GM12891 (cell line): Measurements from ENCODE around the gene MTTP. TPM values are rescaled to one million over a fixed set of nuclear protein-coding genes. Genes with fewer than 3 reads are reported as not detected.
A peak's percentile ranks its signal among the peaks of the same experiment; 100 is the strongest.
"Not testable (repeated sequence)": the region's sequence is repeated elsewhere in the genome, so short reads cannot be mapped to it uniquely, and the experiment has no call there.

Source experiments
- DNase-seq: peaks from one replicate; pipeline ENCODE4 v3.0.0; 2011; ENCODE audit warnings: low spot score; ENCODE audit not compliant: insufficient read length
- FAIRE-seq: peaks from 2 replicates; lab custom pipeline; 2011; peaks lifted over from hg19 to GRCh38; lab: Jason Lieb, UNC
- PAX5 ChIP-seq: IDR thresholded peaks from 2 replicates; pipeline ENCODE4 v1.6.1; 2011; ENCODE audit warnings: low read length, moderate library complexity, mild to moderate bottlenecking; ENCODE audit not compliant: insufficient read depth, severe bottlenecking
- POLR2A ChIP-seq: IDR thresholded peaks from 2 replicates; pipeline ENCODE4 v1.6.1; 2011; ENCODE audit warnings: low read depth, low read length, control low read depth
- POLR2AphosphoS5 ChIP-seq: IDR thresholded peaks from 2 replicates; pipeline ENCODE4 v1.6.1; 2011; ENCODE audit warnings: low read depth, low read length, control low read depth
- POU2F2 ChIP-seq: IDR thresholded peaks from 2 replicates; pipeline ENCODE4 v1.6.1; 2011; ENCODE audit warnings: low read depth, mild to moderate bottlenecking, control low read depth, low read length, moderate library complexity
- SPI1 ChIP-seq: IDR thresholded peaks from 2 replicates; pipeline ENCODE4 v1.6.1; 2011; ENCODE audit warnings: low read depth, low read length, control low read depth
- TAF1 ChIP-seq: IDR thresholded peaks from 2 replicates; pipeline ENCODE4 v1.6.1; 2011; ENCODE audit warnings: low read depth, low read length, control low read depth
- polyA plus RNA-seq: library from polyadenylated mRNA; unstranded; fragments of >200 nt; gene quantifications from one replicate; pipeline ENCODE4 v1.2.1, GENCODE V29; 2012; ENCODE audit warnings: low read depth, missing spikeins, inconsistent platforms; ENCODE audit not compliant: missing spikeins

MTTP gene
- 0.26 TPM for polyA plus RNA-seq

GRCh38 chr4:99574530-99575324, at the start of gene MTTP:
TSS of gene MTTP (plus strand) at chr4:99574824. CDS start at chr4:99574910, 86 bp downstream.
- DNase-seq: no peak
- FAIRE-seq: no peak
- TF ChIP-seq SPI1 (peak; percentile 88), POU2F2 (no peak)

GRCh38 chr4:99529228-99529627, 45.4 kb upstream of the MTTP start:
- no peak for DNase-seq
- TF ChIP-seq PAX5 (no peak), POLR2AphosphoS5 (no peak), TAF1 (no peak), SPI1 (no peak), POU2F2 (no peak)
- FAIRE-seq: no peak

- no peak for DNase-seq
- FAIRE-seq: no peak
- no peak for TF ChIP-seq POLR2AphosphoS5
- TF ChIP-seq TAF1: no peak
- no peak for TF ChIP-seq SPI1
- TF ChIP-seq PAX5: no peak
- no peak for TF ChIP-seq POU2F2
- no peak for TF ChIP-seq POLR2A
These were observed 44.7 kb upstream of the MTTP start for GRCh38 chr4:99529956-99530355.

GRCh38 chr4:99534699-99535098, 39.9 kb upstream of the MTTP start:
- not testable (repeated sequence) for DNase-seq, FAIRE-seq

- no peak for DNase-seq
- FAIRE-seq: no peak
- TF ChIP-seq POU2F2 (no peak), POLR2A (no peak), POLR2AphosphoS5 (no peak), SPI1 (no peak), TAF1 (no peak), PAX5 (no peak)
These were observed 38.4 kb upstream of the MTTP start for GRCh38 chr4:99536271-99536670.

GRCh38 chr4:99536848-99537247, 37.8 kb upstream of the MTTP start:
- FAIRE-seq: no peak
- DNase-seq: no peak
- TF ChIP-seq SPI1 (no peak), POU2F2 (no peak), TAF1 (no peak), POLR2A (no peak), POLR2AphosphoS5 (no peak), PAX5 (no peak)

GRCh38 chr4:99537674-99538073, 37.0 kb upstream of the MTTP start:
- no peak for DNase-seq
- TF ChIP-seq SPI1: no peak
- TF ChIP-seq POLR2AphosphoS5: no peak
- TF ChIP-seq TAF1: no peak
- TF ChIP-seq PAX5: no peak
- no peak for TF ChIP-seq POLR2A
- no peak for TF ChIP-seq POU2F2
- FAIRE-seq: no peak

GRCh38 chr4:99540277-99540939, 34.2 kb upstream of the MTTP start:
- no peak for TF ChIP-seq POLR2AphosphoS5
- TF ChIP-seq POU2F2: no peak
- no peak for TF ChIP-seq TAF1
- TF ChIP-seq PAX5: no peak
- no peak for TF ChIP-seq SPI1
- no peak for TF ChIP-seq POLR2A
- FAIRE-seq (no peak), DNase-seq (no peak)

GRCh38 chr4:99552872-99553271, 21.8 kb upstream of the MTTP start:
- DNase-seq (no peak), FAIRE-seq (no peak)
- TF ChIP-seq POU2F2: no peak
- TF ChIP-seq TAF1: no peak
- no peak for TF ChIP-seq POLR2A
- no peak for TF ChIP-seq PAX5
- no peak for TF ChIP-seq SPI1
- TF ChIP-seq POLR2AphosphoS5: no peak

GRCh38 chr4:99563310-99564186, 11.1 kb upstream of the MTTP start, which contains the start of gene TRMT10A:
TSS of gene TRMT10A (minus strand) at chr4:99564039. CDS start at chr4:99559338, 4,701 bp downstream.
- DNase-seq (peak; percentile 61), FAIRE-seq (peak; percentile 99)
- TF ChIP-seq SPI1: peak; percentile 3; the same call in 1 of the 2 replicates
- TF ChIP-seq TAF1: peak; percentile 55; the same call in 1 of the 2 replicates
- TF ChIP-seq POLR2AphosphoS5: peak; percentile 66; the same call in 1 of the 2 replicates
- TF ChIP-seq POU2F2: peak; percentile 34; the same call in 1 of the 2 replicates
- TF ChIP-seq PAX5: no peak
- peak; percentile 68 for TF ChIP-seq POLR2A
